Fibroblast of villous mesenchyme (primary cell): ENCODE measurements around the gene CXADR. TPM values are rescaled to one million over a fixed set of nuclear protein-coding genes. Genes with fewer than 3 reads are reported as not detected.
"Not testable (repeated sequence)": the region's sequence is repeated elsewhere in the genome, so short reads cannot be mapped to it uniquely, and the experiment has no call there.

ENCODE experiments used
- DNase-seq: peaks from one replicate; pipeline ENCODE4 v3.0.0-alpha.2; 2010; ENCODE audit warnings: low read depth
- H3K4me3 ChIP-seq: 2 replicates; pipeline ENCODE4 v1.5.1; 2011; ENCODE audit warnings: low read depth, mild to moderate bottlenecking, low read length
- CTCF ChIP-seq: IDR thresholded peaks from 2 replicates; pipeline ENCODE4 v1.5.1; 2012; ENCODE audit warnings: low read depth, mild to moderate bottlenecking, low read length; ENCODE audit not compliant: insufficient read depth
- total RNA-seq: library from RNA; depleted of rRNA; stranded (reverse); fragments of >200 nt; gene quantifications from 2 replicates; pipeline ENCODE4 v1.2.3, GENCODE V29; 2012

Gene CXADR
- total RNA-seq, 1 donor: 0.86 TPM

- no peak overlapping the region for H3K4me3 ChIP-seq
- DNase-seq: no peak
- TF ChIP-seq CTCF: no peak
Observed at GRCh38 chr21:17519208-17519738, 6.4 kb downstream of the CXADR start.

GRCh38 chr21:17519965-17520609, 7.2 kb downstream of the CXADR start:
- no peak overlapping the region for H3K4me3 ChIP-seq
- DNase-seq: no peak
- TF ChIP-seq CTCF: no peak

GRCh38 chr21:17523007-17523451, 10.2 kb downstream of the CXADR start:
- TF ChIP-seq CTCF: no peak
- DNase-seq: no peak
- no peak overlapping the region for H3K4me3 ChIP-seq

GRCh38 chr21:17523979-17524494, 11.2 kb downstream of the CXADR start:
- not testable (repeated sequence) for DNase-seq, H3K4me3 ChIP-seq

GRCh38 chr21:17524635-17525034, 11.8 kb downstream of the CXADR start:
- no peak for DNase-seq
- no peak for TF ChIP-seq CTCF
- no peak overlapping the region for H3K4me3 ChIP-seq

- H3K4me3 ChIP-seq: no peak overlapping the region
- DNase-seq: no peak
- no peak for TF ChIP-seq CTCF
Observed at GRCh38 chr21:17526776-17527175, 13.9 kb downstream of the CXADR start.

- peak; percentile 48 for DNase-seq
- TF ChIP-seq CTCF: no peak
- no peak overlapping the region for H3K4me3 ChIP-seq
Observed at GRCh38 chr21:17527240-17527639, 14.4 kb downstream of the CXADR start.
